IPS-20b (cell line): Measurements from ENCODE around the gene ASXL1.
"Not testable (repeated sequence)": the region's sequence is repeated elsewhere in the genome, so short reads cannot be mapped to it uniquely, and the experiment has no call there.

Source experiments
- H3K27ac ChIP-seq: one replicate; pipeline ENCODE4 v1.5.1; 2013; ENCODE audit warnings: low read length
- H3K27me3 ChIP-seq: 2 replicates; pipeline ENCODE4 v1.6.1; 2013; ENCODE audit warnings: mild to moderate bottlenecking, low read length, inconsistent platforms; ENCODE audit not compliant: insufficient read depth
- H3K36me3 ChIP-seq: 2 replicates; pipeline ENCODE4 v1.6.1; 2013; ENCODE audit warnings: low read depth, mild to moderate bottlenecking, inconsistent platforms, low read length, moderate library complexity; ENCODE audit not compliant: insufficient read depth
- H3K4me1 ChIP-seq: 2 replicates; pipeline ENCODE4 v1.6.1; 2013; ENCODE audit warnings: mild to moderate bottlenecking, control low read depth, inconsistent platforms, low read length, moderate library complexity; ENCODE audit not compliant: insufficient read depth
- H3K4me3 ChIP-seq: 2 replicates; pipeline ENCODE4 v1.5.1; 2013; ENCODE audit warnings: mild to moderate bottlenecking, low read length, inconsistent platforms
- H3K9ac ChIP-seq: 2 replicates; pipeline ENCODE4 v1.6.1; 2013; ENCODE audit warnings: low read depth, mild to moderate bottlenecking, inconsistent platforms, low read length, moderate library complexity
- H3K9me3 ChIP-seq: 2 replicates; pipeline ENCODE4 v1.6.1; 2013; ENCODE audit warnings: mild to moderate bottlenecking, low read depth, low read length, inconsistent platforms; ENCODE audit not compliant: insufficient read depth

Gene ASXL1

GRCh38 chr20:32460683-32461320 lies 102.7 kb downstream of the ASXL1 start:
- no peaks in the 10 kb centered on the region for H3K9me3 ChIP-seq
- H3K36me3 ChIP-seq = peaks cover 5% of the 10 kb centered on the region; the same call in 1 of the 2 replicates
- H3K27ac ChIP-seq = no peak overlapping the region

GRCh38 chr20:32461836-32462600 lies 103.9 kb downstream of the ASXL1 start:
- Histone ChIP-seq H3K4me3 (no peak overlapping the region), H3K4me1 (peaks cover 6% of the 10 kb centered on the region; the same call in 1 of the 2 replicates), H3K27ac (no peak overlapping the region), H3K9me3 (no peaks in the 10 kb centered on the region), H3K9ac (no peak overlapping the region), H3K36me3 (0 out of 2 replicates have a peak, but pooled peaks cover 3% of the 10 kb centered on the region), H3K27me3 (no peaks in the 10 kb centered on the region)

More at GRCh38 chr20:32460683-32461320, 102.7 kb downstream of the ASXL1 start:
- peaks cover 6% of the 10 kb centered on the region; the same call in 1 of the 2 replicates for H3K4me1 ChIP-seq
- H3K9ac ChIP-seq = no peak overlapping the region
- no peak overlapping the region for H3K4me3 ChIP-seq
- no peaks in the 10 kb centered on the region for H3K27me3 ChIP-seq

GRCh38 chr20:32462900-32463641 lies 104.9 kb downstream of the ASXL1 start:
- Histone ChIP-seq H3K36me3 (0 out of 2 replicates have a peak, but pooled peaks cover 3% of the 10 kb centered on the region), H3K9ac (no peak overlapping the region), H3K4me1 (peaks cover 5% of the 10 kb centered on the region; the same call in 1 of the 2 replicates), H3K27me3 (no peaks in the 10 kb centered on the region), H3K4me3 (no peak overlapping the region), H3K9me3 (no peaks in the 10 kb centered on the region), H3K27ac (no peak overlapping the region)

- H3K4me1 ChIP-seq = no peaks in the 10 kb centered on the region; the same call in 1 of the 2 replicates
- no peaks in the 10 kb centered on the region for H3K9me3 ChIP-seq
- no peaks in the 10 kb centered on the region for H3K27me3 ChIP-seq
- no peak overlapping the region for H3K4me3 ChIP-seq
- H3K9ac ChIP-seq = no peak overlapping the region; the same call in 1 of the 2 replicates
- 0 out of 2 replicates have a peak, but pooled peaks cover 3% of the 10 kb centered on the region for H3K36me3 ChIP-seq
- H3K27ac ChIP-seq = no peak overlapping the region
Measured at GRCh38 chr20:32463642-32464400, 105.7 kb downstream of the ASXL1 start.

- Histone ChIP-seq H3K27ac (no peak overlapping the region), H3K27me3 (no peaks in the 10 kb centered on the region), H3K36me3 (0 out of 2 replicates have a peak, but pooled peaks cover 3% of the 10 kb centered on the region), H3K9me3 (no peaks in the 10 kb centered on the region), H3K4me1 (peaks cover under 1% of the 10 kb centered on the region; the same call in 1 of the 2 replicates), H3K4me3 (no peak overlapping the region), H3K9ac (no peak overlapping the region; the same call in 1 of the 2 replicates)
Measured at GRCh38 chr20:32464401-32465091, 106.4 kb downstream of the ASXL1 start.

GRCh38 chr20:32465092-32465900 lies 107.2 kb downstream of the ASXL1 start:
- H3K4me3 ChIP-seq = no peak overlapping the region
- 0 out of 2 replicates have a peak, but pooled peaks cover 3% of the 10 kb centered on the region for H3K36me3 ChIP-seq
- no peaks in the 10 kb centered on the region for H3K27me3 ChIP-seq
- H3K9ac ChIP-seq = no peak overlapping the region
- H3K9me3 ChIP-seq = no peaks in the 10 kb centered on the region
- H3K4me1 ChIP-seq = peaks cover 3% of the 10 kb centered on the region; the same call in 1 of the 2 replicates
- no peak overlapping the region for H3K27ac ChIP-seq

- H3K27ac ChIP-seq, H3K4me1 ChIP-seq, H3K9ac ChIP-seq, H3K27me3 ChIP-seq, H3K9me3 ChIP-seq, H3K36me3 ChIP-seq, H3K4me3 ChIP-seq: not testable (repeated sequence)
Measured at GRCh38 chr20:32465901-32466675, 108.0 kb downstream of the ASXL1 start.

- Histone ChIP-seq H3K36me3 (peaks cover 11% of the 10 kb centered on the region; the same call in 1 of the 2 replicates), H3K4me1 (peaks cover 3% of the 10 kb centered on the region; the same call in 1 of the 2 replicates), H3K9ac (no peak overlapping the region), H3K9me3 (no peaks in the 10 kb centered on the region), H3K4me3 (no peak overlapping the region), H3K27ac (no peak overlapping the region), H3K27me3 (no peaks in the 10 kb centered on the region)
Measured at GRCh38 chr20:32466739-32467505, 108.8 kb downstream of the ASXL1 start.
